HG02973 (cell line): ENCODE data around the gene TRPM5.

Source experiments
- ATAC-seq: cut with Tn5 transposase; IDR thresholded peaks from one replicate; pipeline ENCODE4 v1.9.1; 2021; ENCODE audit warnings: moderate library complexity; ENCODE audit not compliant: unreplicated experiment

Gene TRPM5

DNA sequence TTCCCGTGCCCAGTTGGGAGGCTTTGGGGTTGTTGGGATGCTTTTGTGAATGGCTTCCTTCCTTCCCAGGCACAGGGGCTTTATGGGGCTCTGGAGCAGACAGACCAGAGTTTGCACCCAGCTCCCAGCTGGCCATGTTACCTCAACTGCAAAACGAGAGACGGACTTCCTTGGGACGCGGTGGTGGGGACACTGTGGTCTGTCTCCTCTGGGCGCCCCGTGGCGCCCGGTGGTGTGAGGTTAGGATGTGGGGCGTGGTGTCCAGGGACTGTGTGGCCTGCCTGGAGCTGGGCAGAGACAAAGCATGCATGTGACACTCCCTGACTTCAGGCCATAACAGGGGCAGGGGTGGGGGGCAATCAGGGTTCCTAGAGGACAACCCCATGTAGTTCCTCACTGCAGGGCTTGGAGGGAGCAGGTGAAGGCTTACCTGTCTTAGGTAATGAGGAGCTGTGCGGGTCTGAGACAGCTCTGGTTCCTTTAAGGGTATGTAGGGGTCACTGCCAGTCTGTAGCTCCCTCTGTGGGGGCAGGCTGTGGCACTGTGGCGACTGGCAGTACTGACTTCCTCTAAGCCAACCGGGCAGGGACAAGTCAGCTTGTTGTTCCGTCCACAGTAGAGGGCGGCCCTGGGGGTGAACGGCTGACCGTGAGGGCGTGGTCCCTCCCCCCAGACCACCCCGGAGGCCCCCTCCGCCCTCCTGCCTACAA, 14.9 kb upstream of the TRPM5 start:
- ATAC-seq, result no peak

DNA sequence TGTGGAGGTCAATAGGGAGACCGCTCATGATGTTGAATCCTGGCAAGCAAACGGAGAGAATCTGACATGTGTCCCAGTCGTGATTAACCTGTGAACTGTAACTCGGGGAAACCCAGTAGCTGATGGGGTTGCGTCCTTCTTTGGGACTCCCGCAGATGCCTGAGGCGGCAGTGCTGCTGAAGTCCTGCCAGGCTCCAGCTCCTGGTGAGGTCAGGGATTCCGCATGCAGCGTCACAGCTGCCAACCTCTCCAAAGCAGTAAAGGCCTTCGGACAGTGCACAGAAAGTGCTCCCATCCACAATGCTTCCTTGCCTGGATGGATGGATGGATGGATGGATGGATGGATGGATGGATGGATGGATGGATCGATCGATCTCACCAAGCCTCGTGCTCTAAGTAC, 14.0 kb upstream of the TRPM5 start:
- ATAC-seq, result no peak

DNA sequence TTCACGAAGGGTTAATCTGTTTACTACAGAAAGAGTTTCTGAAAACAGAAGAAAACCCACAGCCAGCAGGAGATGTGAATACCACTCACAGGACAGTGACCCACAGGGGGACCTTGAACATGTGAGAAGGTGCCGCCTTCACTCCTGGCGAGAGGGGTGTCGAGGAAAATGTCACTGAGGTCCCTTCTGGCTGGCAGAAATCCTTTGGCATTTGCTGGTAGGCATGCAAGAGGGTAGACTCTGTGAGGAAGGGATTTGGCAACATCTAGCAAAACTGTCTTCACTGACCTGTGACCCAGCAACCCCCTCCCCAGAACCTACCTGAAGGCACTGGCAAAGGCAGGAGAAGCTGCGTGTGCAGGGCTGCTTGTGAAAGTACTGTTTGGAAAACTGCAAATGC, 9.1 kb upstream of the TRPM5 start:
- no peak for ATAC-seq

DNA sequence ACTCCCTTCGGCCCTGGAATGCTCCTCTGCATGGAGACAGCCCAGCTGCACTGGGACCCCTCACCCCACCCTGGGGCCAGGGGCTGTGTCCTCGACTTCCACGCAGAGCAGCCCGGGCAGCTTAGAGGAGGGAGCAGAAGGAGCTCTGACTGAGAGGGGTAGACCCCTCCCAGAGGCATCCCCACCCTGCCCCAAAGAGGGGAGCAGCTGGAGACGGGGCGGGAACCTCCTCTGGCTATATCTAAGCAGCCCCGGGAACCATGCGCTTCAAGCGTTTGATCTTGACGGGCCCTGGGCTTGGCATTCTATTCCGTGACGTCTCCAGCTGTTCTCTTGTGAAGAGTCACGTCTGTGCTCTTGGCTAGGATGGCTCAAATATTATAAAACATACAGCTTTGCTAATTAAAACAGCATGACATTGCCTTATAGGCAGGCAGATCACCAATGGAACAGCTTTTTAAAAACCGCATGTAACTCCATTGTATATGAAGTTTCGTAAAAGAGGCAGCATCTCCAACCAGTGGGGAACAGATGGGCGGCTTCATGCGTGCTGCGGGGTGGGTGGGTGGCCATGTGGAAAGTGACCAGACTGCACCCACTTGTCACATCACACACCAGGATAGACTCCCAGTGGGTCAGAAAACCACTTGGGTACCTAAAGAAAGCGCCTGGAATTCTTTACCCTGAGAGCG, 8.2 kb upstream of the TRPM5 start:
- ATAC-seq, result no peak

DNA sequence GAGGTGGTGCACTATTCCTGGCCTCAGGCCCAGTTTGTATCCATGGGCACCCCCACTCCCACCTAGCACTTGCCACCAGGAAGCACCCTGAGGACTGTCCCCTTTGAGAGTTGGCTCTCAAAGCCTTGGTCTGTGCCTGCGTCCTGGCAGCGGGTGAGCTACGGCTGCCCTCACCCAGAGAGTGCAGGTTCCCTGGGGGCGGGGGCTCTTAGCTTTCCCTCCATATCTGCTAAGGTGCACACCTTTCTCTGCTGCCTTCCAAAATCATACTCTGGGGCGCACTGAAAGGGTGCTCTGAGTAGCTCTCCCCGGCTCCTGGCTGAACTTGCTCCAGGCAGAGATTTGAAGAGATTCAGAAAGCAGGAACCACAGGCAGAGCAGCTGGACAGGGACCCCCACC, 7.6 kb upstream of the TRPM5 start:
- ATAC-seq, result no peak

DNA sequence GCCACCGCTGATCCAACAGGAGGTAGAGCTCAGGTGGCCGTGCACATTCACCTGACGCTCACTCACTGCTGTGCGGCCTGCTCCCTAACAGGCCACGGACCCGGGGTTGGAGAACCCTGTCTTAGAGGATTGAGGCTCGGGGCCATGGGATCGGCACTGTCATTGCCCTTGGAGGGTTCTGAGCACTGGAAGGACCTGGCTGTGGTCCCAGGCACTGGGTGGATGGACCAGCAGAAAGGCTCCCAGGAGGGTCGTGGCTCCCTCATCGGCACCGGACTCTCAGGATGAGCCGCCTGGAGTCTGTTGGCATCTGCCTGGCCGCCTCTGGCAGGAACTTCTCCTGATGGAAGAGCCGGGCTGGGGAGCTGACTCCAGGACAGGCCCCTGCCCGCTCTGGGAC, 7.0 kb upstream of the TRPM5 start:
- ATAC-seq, result no peak

DNA sequence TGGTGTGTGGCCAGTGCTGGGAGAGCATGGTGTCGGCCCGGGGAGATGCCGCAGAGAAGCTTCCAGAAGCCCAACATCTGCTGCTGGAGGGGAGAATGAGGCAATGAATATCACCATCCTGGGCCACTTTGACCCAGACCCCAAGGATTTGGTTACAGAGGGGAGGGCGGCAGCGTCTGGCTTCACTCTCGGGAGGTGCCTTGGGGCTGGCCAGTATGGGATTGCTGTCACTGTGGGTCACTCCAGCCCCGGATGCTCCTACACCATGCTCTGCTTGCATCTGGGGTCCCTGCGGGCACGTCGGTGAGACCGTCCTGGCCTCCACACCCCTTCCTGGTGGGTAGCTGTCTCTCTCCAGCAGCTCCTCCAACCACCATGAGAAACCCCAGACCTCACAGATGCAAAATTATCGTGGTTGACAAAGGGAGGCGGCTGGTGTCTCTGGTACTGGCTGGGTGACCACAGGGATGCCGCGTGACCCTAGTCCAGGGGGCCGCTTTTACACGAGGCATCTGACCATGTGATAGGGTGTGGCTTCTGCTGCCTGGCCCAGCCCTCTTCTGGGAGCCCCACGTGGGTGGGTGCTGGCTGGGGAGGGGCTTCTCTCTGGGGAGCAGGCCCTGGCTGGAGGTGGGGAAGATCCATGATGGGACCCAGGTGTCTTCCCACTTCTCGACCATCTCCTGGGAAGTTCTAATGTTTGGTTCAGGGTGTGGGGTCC, 6.2 kb upstream of the TRPM5 start:
- no peak for ATAC-seq

DNA sequence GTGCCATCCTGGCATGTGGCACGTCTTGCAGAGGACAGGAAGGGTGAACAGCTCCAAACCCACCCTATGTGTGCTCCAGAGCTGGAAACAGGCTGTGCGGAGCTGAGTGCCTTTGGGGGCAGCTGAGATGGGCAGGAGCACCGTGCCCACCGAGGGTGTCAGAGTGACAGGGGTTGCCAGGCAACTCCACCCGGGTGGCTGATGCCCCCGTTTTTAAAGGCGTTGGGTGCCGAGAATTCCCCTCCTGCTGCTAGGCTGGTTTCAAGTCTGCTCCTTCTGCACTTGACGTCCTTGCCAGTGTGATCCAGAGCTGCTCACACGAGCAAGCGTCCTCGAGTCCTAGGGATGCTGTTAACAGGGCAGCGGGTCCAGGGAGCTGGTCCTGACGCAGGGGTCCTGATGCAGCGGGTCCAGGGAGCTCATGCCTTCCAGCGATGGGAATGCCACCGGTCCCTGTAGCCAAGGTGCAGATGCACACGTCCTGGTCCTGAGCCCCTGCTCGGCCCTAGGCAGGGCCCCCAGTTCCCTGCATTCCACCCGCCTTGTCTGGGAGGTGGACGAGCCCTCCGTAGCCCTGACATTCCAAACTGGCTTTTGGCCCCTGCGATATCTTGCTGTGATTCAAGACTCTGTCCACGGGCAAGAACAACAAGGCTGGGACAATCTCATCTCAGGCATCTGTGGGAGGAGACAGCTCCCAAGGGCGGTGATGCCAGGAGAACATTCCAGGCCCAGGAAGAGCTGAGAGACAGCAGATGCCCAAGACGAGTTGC, 5.4 kb upstream of the TRPM5 start:
- no peak for ATAC-seq

DNA sequence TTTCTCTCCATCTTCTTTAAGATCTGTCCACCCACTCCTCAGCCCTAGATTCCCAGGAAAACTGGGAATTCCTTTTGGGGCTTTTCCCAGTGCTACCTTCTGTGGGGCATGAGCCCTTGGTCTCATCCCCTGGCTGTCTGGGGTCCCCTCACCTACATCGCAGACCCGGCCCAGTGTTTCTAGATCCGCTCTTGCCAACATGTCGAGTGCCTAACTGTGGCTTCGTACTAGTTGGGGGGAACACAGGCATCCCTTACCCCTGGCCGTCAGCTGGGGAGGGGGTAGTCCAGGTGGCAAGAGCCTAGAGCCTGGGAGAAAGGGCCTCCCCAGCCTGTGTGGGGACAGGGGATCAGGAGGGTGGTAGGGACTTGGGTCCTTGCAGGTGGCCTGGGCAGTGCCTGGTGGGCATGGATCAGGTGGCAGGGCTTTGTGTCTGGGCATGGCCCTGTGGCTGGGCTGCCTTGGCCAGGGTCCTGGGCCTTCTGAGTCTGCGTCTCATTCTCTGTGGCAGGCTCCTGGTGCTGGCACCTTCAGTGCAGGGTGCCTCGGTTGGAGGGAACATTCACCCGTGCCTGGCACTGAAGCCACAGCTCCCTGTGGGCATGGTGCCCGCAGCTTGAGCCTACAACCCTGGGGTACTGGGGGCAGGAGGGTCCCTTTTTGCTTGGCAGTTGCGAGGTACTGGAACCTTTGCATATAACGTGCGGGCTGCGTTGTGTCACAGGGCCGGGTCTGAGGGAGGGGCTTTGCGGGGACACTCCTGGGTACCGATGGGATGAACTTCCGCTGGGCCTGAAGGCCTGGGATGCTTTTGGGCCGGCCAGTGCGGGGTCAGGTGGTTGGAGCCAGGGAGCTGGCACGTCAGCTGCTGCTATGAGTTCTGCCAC, 4.6 kb upstream of the TRPM5 start:
- ATAC-seq, result no peak

DNA sequence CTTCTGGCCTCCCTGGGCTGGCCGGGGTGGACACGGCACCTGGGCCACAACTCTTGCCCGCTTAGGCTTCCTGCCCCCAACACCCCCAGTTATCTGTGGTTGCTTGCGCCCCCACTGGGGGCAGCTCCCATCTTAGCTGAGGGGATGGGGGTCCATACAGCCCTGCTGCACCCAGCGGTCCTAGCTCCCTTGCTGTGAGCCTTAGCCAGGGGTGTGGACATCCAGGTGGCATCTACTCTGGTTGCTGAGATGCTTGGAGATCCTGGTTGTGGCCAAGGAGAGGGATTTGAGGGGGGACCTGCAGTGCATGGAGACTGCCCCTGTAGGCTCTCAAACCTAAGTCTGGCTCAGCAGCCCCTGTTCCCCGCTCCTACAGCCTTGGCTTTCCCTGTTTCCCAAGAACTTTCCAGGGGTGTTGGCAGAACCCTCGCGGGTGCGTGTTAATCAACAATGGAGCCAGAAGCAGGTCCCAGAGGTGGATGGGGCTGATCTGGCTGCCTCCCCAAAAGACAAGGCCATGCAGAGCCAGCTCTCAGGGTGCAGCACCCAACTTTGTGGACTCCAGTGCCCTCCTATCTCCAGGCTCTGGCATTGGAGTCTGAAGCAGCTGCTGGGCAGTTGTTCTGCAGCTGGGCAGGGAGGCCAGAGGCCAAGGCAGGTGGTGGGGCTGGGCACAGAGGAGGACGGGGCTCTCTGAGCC, 3.8 kb upstream of the TRPM5 start:
- no peak for ATAC-seq

DNA sequence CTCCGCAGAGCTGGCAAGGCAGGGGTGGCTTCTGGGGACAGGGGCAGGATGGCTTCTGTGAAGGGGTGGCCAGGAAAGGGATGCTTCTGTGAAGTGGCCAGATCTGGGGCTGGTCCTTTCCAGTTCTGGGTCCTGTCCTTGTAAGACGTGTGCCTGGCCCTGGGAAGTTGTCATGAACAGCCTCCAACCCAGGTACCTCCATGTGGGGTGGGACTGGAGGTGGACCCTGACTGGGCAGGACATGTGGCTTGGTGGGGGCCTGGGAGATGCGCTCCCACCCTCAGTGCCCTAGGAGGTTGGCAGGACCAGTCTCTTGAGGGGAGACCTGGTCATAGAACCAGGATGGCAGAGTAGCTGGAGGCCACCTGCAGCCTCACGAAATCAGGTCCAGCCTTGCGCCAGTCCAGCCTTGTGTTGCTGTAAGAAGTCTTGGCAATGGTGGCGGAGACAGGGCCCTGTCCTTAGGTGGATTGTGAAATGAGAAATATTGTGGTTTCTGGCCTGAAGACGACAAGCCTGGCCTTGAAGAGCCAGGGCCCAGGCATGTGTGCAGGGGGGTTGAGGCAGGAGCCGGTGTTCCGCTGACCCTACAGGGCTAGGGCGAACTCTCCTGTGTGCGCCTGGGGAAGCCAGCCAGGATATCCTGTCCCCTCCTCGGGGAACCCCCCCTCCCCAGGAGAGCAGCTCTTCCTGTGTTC, 3.1 kb upstream of the TRPM5 start:
- ATAC-seq, result no peak

DNA sequence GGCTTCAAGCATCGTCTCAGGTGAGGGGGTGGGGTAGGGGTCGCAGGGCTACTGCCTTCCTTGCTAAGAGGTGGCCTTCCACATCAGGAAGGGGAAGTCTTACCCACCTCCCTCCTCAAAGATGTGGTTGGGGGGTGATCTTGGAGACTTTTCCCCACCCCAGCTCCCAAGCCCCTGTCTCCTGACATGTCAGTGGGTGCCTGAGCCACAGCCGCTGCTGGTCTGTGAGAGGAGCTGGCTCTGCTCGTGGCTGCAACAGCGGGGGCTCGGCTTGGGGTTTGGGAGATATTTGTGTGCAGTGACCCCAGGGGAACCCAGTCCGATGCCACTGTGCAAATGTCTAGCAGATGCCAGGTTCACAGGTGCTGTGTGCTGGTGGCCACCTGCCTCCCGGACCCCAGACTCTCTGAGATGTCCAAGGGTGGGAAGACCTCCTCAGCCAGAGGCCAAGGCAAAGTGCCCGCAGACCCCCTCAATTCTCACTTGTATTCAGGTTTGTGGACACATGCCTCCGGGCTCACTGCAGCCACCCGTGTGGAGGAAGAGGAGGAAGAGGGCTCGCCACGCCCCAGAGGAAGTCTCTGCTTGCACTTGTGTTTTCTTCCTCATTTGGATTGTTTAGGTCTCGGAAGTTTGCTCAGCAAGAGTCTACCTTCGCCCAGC, 2.4 kb upstream of the TRPM5 start:
- no peak for ATAC-seq

DNA sequence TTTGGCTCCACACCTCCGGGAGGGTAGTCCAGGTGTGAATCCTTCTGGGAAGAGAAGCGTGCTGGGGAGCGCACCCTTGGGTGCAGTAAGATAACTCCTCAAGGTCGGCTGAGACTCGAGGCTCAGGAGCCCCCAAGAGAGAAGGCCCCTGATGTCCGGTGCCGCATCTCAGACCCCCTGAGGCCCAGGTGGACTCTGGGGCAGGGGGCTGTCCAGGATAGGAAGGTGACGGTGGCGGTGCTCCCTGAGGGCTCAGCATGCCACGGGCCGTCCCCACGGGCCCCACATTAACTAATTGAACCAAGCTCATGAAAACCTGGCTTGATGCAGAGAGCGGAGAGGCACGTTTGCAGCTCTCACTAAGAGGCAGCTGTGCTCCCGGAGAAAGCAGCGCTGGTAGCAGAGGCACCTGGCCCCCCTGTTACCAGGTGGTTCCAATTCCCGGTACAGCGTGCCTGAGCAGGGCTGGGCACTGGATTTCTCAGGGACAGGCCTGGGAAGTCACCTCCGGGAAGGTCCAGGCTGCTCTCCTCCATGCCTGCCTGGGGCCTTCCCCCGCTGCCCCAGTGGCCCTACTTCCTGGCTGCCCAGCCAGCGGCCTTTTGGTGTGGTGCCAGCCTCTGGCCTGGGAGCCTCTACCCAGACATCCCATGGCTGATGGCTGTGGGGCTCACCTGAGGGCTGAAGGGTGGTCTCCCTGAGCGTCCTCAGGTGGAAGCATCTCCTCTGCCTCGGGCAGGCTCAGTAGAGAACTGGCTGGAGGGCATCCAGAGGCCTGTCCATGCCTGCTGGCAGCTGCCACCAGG, 1.6 kb upstream of the TRPM5 start:
- ATAC-seq, result no peak

DNA sequence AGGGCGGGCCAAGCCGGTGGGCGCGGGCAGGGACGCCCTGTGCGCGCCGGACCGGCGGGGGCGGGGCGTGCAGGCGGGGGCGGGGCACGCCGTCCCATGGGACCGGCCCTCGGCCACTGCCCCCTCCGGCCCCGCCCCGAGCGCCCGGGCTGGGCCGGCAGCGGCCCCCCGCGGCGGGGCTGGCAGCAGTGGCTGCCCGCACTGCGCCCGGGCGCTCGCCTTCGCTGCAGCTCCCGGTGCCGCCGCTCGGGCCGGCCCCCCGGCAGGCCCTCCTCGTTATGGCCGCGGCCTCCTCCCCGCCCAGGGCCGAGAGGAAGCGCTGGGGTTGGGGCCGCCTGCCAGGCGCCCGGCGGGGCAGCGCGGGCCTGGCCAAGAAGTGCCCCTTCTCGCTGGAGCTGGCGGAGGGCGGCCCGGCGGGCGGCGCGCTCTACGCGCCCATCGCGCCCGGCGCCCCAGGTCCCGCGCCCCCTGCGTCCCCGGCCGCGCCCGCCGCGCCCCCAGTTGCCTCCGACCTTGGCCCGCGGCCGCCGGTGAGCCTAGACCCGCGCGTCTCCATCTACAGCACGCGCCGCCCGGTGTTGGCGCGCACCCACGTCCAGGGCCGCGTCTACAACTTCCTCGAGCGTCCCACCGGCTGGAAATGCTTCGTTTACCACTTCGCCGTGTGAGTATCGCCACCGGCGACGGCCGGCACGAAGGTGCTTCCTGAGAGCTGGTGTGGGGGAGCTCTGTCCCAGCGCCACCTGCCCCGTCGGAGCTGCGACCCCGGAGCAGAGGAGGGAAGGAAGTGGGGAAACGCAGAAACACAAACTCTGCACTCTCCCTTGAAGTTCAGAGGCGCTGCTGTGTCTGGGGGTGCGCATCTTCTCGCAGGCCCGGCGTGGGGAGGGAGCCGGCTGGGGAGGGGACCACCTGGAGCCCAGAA, 769 bp upstream of the TRPM5 start, which contains the start of gene KCNQ1:
KCNQ1 (plus strand) TSS at position 188 of the 925 bp plus-strand sequence; CDS start at position 279, 91 bp downstream.
- ATAC-seq, result no peak

DNA sequence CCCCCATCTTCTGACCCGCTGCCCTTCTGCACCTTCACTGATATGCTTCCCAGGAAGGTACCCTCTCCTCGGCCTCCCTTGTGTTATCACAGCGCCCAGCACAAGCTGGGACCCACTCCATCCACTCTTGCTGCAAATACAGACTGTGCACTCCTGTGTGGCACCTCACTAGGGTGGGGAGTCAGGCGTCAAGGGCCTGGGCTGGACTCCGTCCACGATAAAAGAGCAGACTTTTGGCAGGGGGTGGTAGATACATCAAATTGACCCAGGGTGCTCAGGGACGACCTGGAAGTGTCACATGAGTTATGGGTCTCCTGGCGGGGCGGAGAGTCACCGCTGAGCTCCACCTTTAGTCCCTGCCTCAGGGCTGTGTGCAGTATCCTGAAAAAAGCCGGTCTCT, 908 bp downstream of the TRPM5 start:
- ATAC-seq, result no peak

DNA sequence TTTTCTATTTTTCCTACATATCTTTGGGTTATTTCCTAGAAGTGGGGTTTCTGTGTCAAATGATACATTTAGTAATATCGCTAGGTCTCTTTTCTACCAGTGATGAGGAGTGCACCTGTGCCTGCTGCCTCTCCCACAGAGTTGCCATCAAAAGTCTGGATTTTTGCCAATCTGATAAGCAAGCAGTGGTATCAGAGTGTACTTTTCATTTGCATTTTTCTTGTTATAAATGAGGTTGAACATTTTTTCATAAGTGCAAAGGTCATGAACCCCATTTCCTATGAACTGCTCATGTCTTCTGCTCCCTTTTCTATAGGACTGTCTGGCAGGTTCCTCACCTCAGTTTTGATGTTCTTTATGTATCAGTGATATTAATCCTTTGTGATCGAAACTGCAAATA, 1.7 kb downstream of the TRPM5 start:
- ATAC-seq, result no peak

DNA sequence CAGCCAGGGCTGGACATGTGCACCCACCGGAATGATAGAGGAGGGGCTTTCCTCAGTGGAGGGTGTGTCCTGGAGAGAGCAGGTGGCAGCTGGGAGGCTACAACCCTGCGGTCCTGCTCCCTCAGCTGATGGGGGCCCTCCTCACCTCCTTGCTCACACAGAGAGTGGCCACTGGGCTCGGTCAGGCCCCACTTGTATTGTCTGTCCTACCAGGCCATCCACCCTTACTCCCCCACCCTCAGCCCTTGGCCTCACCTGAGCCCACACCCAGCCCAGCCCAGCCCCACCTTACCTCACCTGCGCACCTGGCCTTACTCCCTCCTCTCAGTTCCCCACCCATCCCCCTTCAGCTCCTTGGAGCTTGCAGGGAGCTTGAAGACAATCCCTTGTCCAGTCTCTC, 3.1 kb downstream of the TRPM5 start:
- ATAC-seq, result no peak
